Progenitor cell of endocrine pancreas (in vitro differentiated cells): ENCODE measurements around the gene C1QTNF8. TPM values are rescaled to one million over a fixed set of nuclear protein-coding genes. Genes with fewer than 3 reads are reported as not detected.
"Not testable (repeated sequence)": the region's sequence is repeated elsewhere in the genome, so short reads cannot be mapped to it uniquely, and the experiment has no call there.

Experiments
- DNase-seq: peaks from one replicate; pipeline ENCODE4 v3.0.0; 2021; ENCODE audit warnings: low spot score; ENCODE audit not compliant: unreplicated experiment
- H3K27ac Mint-ChIP-seq: 2 replicates; pipeline ENCODE4 v1.8.0; 2021; ENCODE audit warnings: mild to moderate bottlenecking, moderate library complexity, mixed read lengths
- H3K27me3 Mint-ChIP-seq: 2 replicates; pipeline ENCODE4 v1.8.0; 2021; ENCODE audit warnings: mixed read lengths
- H3K36me3 Mint-ChIP-seq: 2 replicates; pipeline ENCODE4 v1.8.0; 2022; ENCODE audit warnings: mixed read lengths; ENCODE audit not compliant: insufficient read depth
- H3K4me1 Mint-ChIP-seq: 2 replicates; pipeline ENCODE4 v1.8.0; 2021; ENCODE audit warnings: low read depth, mixed read lengths
- H3K4me3 Mint-ChIP-seq: 2 replicates; pipeline ENCODE4 v1.8.0; 2021; ENCODE audit warnings: low read depth, mild to moderate bottlenecking, moderate library complexity, mixed read lengths
- H3K9me3 Mint-ChIP-seq: 2 replicates; pipeline ENCODE4 v1.8.0; 2021; ENCODE audit warnings: low read depth, mixed read lengths
- CTCF ChIP-seq: fragments of 200-600 bp; sonication (generic); IDR thresholded peaks from one replicate; pipeline ENCODE4 v1.5.0; 2021; ENCODE audit warnings: antibody characterized with exemption, mild to moderate bottlenecking; ENCODE audit not compliant: unreplicated experiment
- total RNA-seq: library from RNA; stranded (reverse); gene quantifications from 2 replicates; pipeline ENCODE4 v1.2.1, GENCODE V29; 2021

The C1QTNF8 gene
- total RNA-seq, 1 donor from 2014 or later, result not detected

- Mint-ChIP-seq H3K27me3 (no peaks in the 10 kb centered on the region), H3K36me3 (no peaks in the 10 kb centered on the region), H3K27ac (no peak overlapping the region), H3K4me1 (peaks cover 3% of the 10 kb centered on the region), H3K9me3 (no peaks in the 10 kb centered on the region), H3K4me3 (no peak overlapping the region)
- DNase-seq, result no peak
- no peak for TF ChIP-seq CTCF
These were observed 1.2 kb downstream of the C1QTNF8 start for GRCh38 chr16:1094601-1095449.

DNA sequence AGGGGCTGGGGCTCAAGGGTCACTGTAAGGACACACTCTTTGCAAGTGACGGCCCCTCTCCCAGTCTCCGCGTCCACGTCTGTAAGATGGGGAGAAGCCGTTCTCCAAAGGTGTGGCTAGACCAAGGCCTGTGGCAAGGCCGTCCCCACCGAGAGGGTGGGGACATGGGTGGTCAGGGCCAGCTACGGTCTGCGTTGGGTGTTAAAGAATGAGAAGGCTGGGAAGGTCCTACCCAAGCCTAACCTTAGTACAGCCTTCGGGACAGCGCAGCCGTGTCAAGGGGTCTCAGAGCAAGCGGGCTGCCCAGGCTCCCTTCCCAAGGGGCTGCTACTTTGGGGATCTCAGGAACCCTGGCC, 1.9 kb downstream of the C1QTNF8 start:
- H3K27ac Mint-ChIP-seq, result no peak overlapping the region
- no peak overlapping the region for H3K4me3 Mint-ChIP-seq
- no peak for DNase-seq
- peaks cover 1% of the 10 kb centered on the region for H3K4me1 Mint-ChIP-seq
- no peaks in the 10 kb centered on the region for H3K27me3 Mint-ChIP-seq
- no peaks in the 10 kb centered on the region for H3K36me3 Mint-ChIP-seq
- no peaks in the 10 kb centered on the region for H3K9me3 Mint-ChIP-seq
- no peak for TF ChIP-seq CTCF

- DNase-seq, result no peak
- no peak overlapping the region for H3K4me3 Mint-ChIP-seq
- peaks cover 1% of the 10 kb centered on the region for H3K27me3 Mint-ChIP-seq
- peaks cover 5% of the 10 kb centered on the region for H3K4me1 Mint-ChIP-seq
- TF ChIP-seq CTCF, result no peak
- H3K36me3 Mint-ChIP-seq, result no peaks in the 10 kb centered on the region
- H3K27ac Mint-ChIP-seq, result peak overlapping the region; percentile 93
- no peaks in the 10 kb centered on the region for H3K9me3 Mint-ChIP-seq
These were observed 2.5 kb downstream of the C1QTNF8 start for GRCh38 chr16:1093284-1094123.

DNA sequence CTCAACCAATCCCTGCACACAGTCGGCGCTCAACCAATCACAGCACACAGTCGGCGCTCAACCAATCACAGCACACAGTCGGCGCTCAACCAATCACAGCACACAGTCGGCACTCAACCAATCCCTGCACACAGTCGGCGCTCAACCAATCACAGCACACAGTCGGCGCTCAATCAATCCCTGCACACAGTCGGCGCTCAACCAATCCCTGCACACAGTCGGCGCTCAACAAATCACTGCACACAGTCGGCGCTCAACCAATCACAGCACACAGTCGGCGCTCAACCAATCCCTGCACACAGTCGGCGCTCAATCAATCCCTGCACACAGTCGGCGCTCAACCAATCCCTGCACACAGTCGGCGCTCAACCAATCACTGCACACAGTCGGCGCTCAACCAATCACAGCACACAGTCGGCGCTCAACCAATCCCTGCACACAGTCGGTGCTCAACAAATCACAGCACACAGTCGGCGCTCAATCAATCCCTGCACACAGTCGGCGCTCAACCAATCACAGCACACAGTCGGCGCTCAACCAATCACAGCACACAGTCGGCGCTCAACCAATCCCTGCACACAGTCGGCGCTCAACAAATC, 3.3 kb downstream of the C1QTNF8 start:
- not testable (repeated sequence) for H3K27me3 Mint-ChIP-seq, H3K36me3 Mint-ChIP-seq, H3K27ac Mint-ChIP-seq, H3K9me3 Mint-ChIP-seq, H3K4me3 Mint-ChIP-seq, H3K4me1 Mint-ChIP-seq, DNase-seq

DNA sequence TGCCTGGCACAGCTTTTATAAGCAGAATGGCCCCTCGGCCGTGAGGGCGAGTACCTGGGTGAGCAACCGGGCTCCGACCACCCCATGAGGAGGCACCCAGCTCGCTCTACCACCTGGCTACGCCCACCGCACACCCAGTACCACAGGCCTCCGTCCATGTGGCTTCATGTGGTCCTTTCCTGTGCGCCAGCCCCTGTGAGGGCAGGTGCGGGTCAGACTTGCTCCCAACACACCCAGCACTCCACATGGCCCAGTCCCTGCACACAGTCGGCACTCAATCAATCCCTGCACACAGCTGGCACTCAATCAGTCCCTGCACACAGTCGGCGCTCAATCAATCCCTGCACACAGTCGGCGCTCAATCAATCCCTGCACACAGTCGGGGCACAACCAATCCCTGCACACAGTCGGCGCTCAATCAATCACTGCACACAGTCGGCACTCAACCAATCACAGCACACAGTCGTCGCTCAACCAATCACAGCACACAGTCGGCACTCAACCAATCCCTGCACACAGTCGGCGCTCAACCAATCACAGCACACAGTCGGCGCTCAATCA, 4.0 kb downstream of the C1QTNF8 start:
- Mint-ChIP-seq H3K27me3 (peaks cover 10% of the 10 kb centered on the region), H3K9me3 (no peaks in the 10 kb centered on the region), H3K27ac (peak overlapping the region; percentile 56), H3K4me3 (no peak overlapping the region), H3K36me3 (no peaks in the 10 kb centered on the region), H3K4me1 (peaks cover 9% of the 10 kb centered on the region)
- DNase-seq, result no peak
- TF ChIP-seq CTCF, result no peak
